ENCODE data around the gene CZIB. TPM values are rescaled to one million over a fixed set of nuclear protein-coding genes. Genes with fewer than 3 reads are reported as not detected.

Gene CZIB
- total and polyA plus RNA-seq, 2 of the 13 experiments (the other 11 are each of a cell fraction or from before 2014, with no cell fraction given): 49.2 to 67.0 TPM

- TF ChIP-seq HNRNPUL1 (IDR thresholded peaks at IDR 0.05; ENCODE audit: low read depth, low read length) (no peak), DBP (CRISPR knock-in tag; IDR thresholded peaks at IDR 0.05; ENCODE audit: not compliant biosample characterization) (no peak), THAP8 (CRISPR knock-in tag; IDR thresholded peaks at IDR 0.05; ENCODE audit: borderline replicate concordance) (no peak), ZNF441 (CRISPR knock-in tag; IDR thresholded peaks at IDR 0.05; ENCODE audit: borderline replicate concordance) (no peak), ZNF879 (CRISPR knock-in tag; IDR thresholded peaks at IDR 0.05) (no peak), ZKSCAN1 (IDR thresholded peaks at IDR 0.05; ENCODE audit: low read length) (no peak), JUNB (CRISPR knock-in tag; IDR thresholded peaks at IDR 0.05; ENCODE audit: borderline replicate concordance) (no peak), TIGD3 (CRISPR knock-in tag; IDR thresholded peaks at IDR 0.05; ENCODE audit: borderline replicate concordance) (no peak), ATRX (CRISPR knock-in tag; IDR thresholded peaks at IDR 0.05; ENCODE audit: borderline replicate concordance) (no peak), BCL6 (CRISPR knock-in tag; IDR thresholded peaks at IDR 0.05) (peak; percentile 40), MATR3 (CRISPR knock-in tag; IDR thresholded peaks at IDR 0.05) (no peak), ASH2L (IDR thresholded peaks at IDR 0.05; ENCODE audit: insufficient read length, low read depth, low read length) (no peak), ZNF253 (CRISPR knock-in tag; IDR thresholded peaks at IDR 0.05; ENCODE audit: borderline replicate concordance) (no peak), ZNF790 (CRISPR knock-in tag; IDR thresholded peaks at IDR 0.05; ENCODE audit: borderline replicate concordance) (no peak), HBP1 (CRISPR knock-in tag; IDR thresholded peaks at IDR 0.05; ENCODE audit: low read depth) (no peak), BCLAF1 (IDR thresholded peaks at IDR 0.05) (no peak), ZNF512B (CRISPR knock-in tag; IDR thresholded peaks at IDR 0.05; ENCODE audit: borderline replicate concordance) (no peak)
Observed at GRCh38 chr1:53176452-53177208, 43.8 kb downstream of the CZIB start (continued).

All from HepG2 (cell line).